DOHH2 (cell line): Measurements from ENCODE around the gene ACER3.

ENCODE experiments used
- H3F3A ChIP-seq: fragments of 200-600 bp; sonication (generic), shearing (Covaris generic); 2 replicates; pipeline ENCODE4 v1.6.0; 2016; ENCODE audit warnings: antibody characterized with exemption, mild to moderate bottlenecking; ENCODE audit not compliant: control insufficient read depth, insufficient read depth
- H3K27ac ChIP-seq: fragments of 200-600 bp; sonication (generic); 2 replicates; pipeline ENCODE4 v1.5.1; 2014; ENCODE audit warnings: low read depth, mild to moderate bottlenecking, low read length, moderate library complexity
- H3K27me3 ChIP-seq: fragments of 200-600 bp; sonication (generic); 2 replicates; pipeline ENCODE4 v1.6.1; 2014; ENCODE audit warnings: mild to moderate bottlenecking, low read length, mixed read lengths; ENCODE audit not compliant: control insufficient read depth
- H3K36me3 ChIP-seq: fragments of 200-600 bp; sonication (generic); 2 replicates; pipeline ENCODE4 v1.6.1; 2014; ENCODE audit warnings: mild to moderate bottlenecking, low read length, moderate library complexity, mixed read lengths; ENCODE audit not compliant: control insufficient read depth
- H3K4me1 ChIP-seq: fragments of 200-600 bp; sonication (generic); 2 replicates; pipeline ENCODE4 v1.6.1; 2014; ENCODE audit warnings: mild to moderate bottlenecking, low read length, mixed read lengths; ENCODE audit not compliant: control insufficient read depth
- H3K4me2 ChIP-seq: fragments of 200-600 bp; sonication (generic); 2 replicates; pipeline ENCODE4 v1.6.0; 2014; ENCODE audit warnings: mild to moderate bottlenecking, low read length, moderate library complexity
- H3K4me3 ChIP-seq: fragments of 200-600 bp; sonication (generic); 2 replicates; pipeline ENCODE4 v1.5.1; 2014; ENCODE audit warnings: mild to moderate bottlenecking, low read length, mixed read lengths
- H3K79me2 ChIP-seq: fragments of 200-600 bp; sonication (generic); 2 replicates; pipeline ENCODE4 v1.6.1; 2014; ENCODE audit warnings: mild to moderate bottlenecking, low read length, mixed read lengths; ENCODE audit not compliant: control insufficient read depth
- H3K9me2 ChIP-seq: fragments of 200-600 bp; sonication (generic); replicated peaks from 2 replicates; pipeline ENCODE4 v1.6.1; 2014; ENCODE audit warnings: mild to moderate bottlenecking, low read length, mixed read lengths; ENCODE audit not compliant: control insufficient read depth
- H3K9me3 ChIP-seq: fragments of 200-600 bp; sonication (generic); 2 replicates; pipeline ENCODE4 v1.6.1; 2014; ENCODE audit warnings: antibody characterized with exemption, low read length, mixed read lengths; ENCODE audit not compliant: control insufficient read depth, insufficient read depth
- H4K20me1 ChIP-seq: fragments of 200-600 bp; sonication (generic); 2 replicates; pipeline ENCODE4 v1.6.0; 2014; ENCODE audit warnings: low read depth, mild to moderate bottlenecking, antibody characterized with exemption, low read length, moderate library complexity; ENCODE audit not compliant: control insufficient read depth, insufficient read depth
- CTCF ChIP-seq: fragments of 200-600 bp; sonication (generic); IDR thresholded peaks from one replicate; pipeline ENCODE4 v1.5.1; 2014; ENCODE audit warnings: antibody characterized with exemption, mild to moderate bottlenecking, low read depth, low read length; ENCODE audit not compliant: poor library complexity, severe bottlenecking
- EZH2phosphoT487 ChIP-seq: fragments of 200-600 bp; sonication (generic); IDR thresholded peaks from 2 replicates; pipeline ENCODE4 v1.6.1; 2017; ENCODE audit warnings: borderline replicate concordance, mild to moderate bottlenecking, antibody characterized with exemption, low read length, moderate library complexity, mixed read lengths

ACER3 gene

DNA sequence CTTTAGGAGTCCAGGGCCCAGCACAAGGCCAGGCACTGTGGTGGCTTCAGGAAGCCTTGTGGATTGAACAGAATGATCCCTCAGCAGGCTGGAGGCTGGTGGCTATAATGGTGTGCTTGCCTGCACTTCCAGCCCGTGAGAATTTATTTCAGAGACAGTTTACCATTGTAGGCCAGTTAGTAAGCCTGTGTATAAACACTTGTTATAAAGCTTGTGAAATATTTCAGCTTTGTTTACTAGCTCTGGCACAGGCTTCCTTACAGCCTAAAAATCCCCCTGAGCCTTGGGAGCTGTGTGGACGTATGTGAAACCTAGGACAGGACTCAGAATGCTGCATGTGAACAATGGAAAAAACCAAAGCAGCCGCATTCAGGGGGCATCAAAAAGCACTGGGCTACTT is 26.6 kb upstream of the ACER3 start:
- Histone ChIP-seq H3K27ac (no peak overlapping the region), H3K9me3 (no peaks in the 10 kb centered on the region), H3K9me2 (no peaks in the 10 kb centered on the region), H3K27me3 (peaks cover 17% of the 10 kb centered on the region), H3K4me2 (no peak overlapping the region), H4K20me1 (no peaks in the 10 kb centered on the region), H3K36me3 (no peaks in the 10 kb centered on the region), H3K4me1 (no peaks in the 10 kb centered on the region), H3K79me2 (no peaks in the 10 kb centered on the region), H3F3A (no peaks in the 10 kb centered on the region), H3K4me3 (no peak overlapping the region)
- no peak for TF ChIP-seq EZH2phosphoT487
- TF ChIP-seq CTCF = no peak

GRCh38 chr11:76835036-76835435 is 25.7 kb upstream of the ACER3 start:
- Histone ChIP-seq H3K4me3 (no peak overlapping the region), H3K4me1 (no peaks in the 10 kb centered on the region), H3K36me3 (no peaks in the 10 kb centered on the region), H3F3A (no peaks in the 10 kb centered on the region), H3K79me2 (no peaks in the 10 kb centered on the region), H4K20me1 (no peaks in the 10 kb centered on the region), H3K9me3 (no peaks in the 10 kb centered on the region), H3K27me3 (peaks cover 20% of the 10 kb centered on the region), H3K4me2 (no peak overlapping the region), H3K27ac (no peak overlapping the region), H3K9me2 (no peaks in the 10 kb centered on the region)
- TF ChIP-seq EZH2phosphoT487 (no peak), CTCF (no peak)

DNA sequence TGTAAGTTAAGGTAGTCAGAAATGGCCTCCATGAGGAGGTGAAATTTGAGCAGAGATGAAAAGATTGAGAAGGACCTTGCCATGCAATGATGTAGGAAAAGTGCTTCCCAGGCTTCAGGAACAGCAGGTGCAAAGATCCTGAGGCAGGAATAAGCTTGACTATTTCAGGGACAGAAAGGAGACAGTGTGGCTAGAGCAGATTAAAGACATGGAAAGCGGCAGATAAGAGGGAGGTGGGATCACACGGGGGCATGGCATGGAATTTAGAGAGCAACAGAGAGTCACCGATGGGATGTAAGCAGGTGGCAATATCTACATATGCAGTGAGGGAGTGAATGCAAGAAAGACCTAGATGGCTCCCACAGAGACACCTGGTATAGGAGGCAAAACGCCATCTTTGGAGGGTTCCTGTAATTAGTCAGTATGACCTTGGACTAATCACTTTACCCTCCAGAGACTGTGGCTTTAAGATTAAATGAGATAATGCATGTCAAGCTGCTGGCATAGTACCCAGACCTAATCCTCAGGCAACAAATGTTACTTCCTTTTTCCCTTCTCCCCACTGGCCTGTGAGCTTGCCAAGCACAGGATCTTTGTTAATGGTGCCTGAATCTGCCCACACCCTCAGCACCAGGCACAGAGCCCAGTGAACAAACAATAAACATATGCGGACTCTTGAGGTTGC is 24.6 kb upstream of the ACER3 start:
- Histone ChIP-seq H3K4me2 (no peak overlapping the region), H3K9me3 (no peaks in the 10 kb centered on the region), H3K27me3 (peaks cover 20% of the 10 kb centered on the region)

More for the DNA sequence above, 24.6 kb upstream of the ACER3 start:
- no peaks in the 10 kb centered on the region for H3F3A ChIP-seq
- no peaks in the 10 kb centered on the region for H3K36me3 ChIP-seq
- no peak for TF ChIP-seq CTCF
- no peak for TF ChIP-seq EZH2phosphoT487
- H4K20me1 ChIP-seq = no peaks in the 10 kb centered on the region
- no peak overlapping the region for H3K4me3 ChIP-seq
- H3K79me2 ChIP-seq = no peaks in the 10 kb centered on the region
- H3K27ac ChIP-seq = no peak overlapping the region
- no peaks in the 10 kb centered on the region for H3K9me2 ChIP-seq
- H3K4me1 ChIP-seq = no peaks in the 10 kb centered on the region
